Osteocyte (in vitro differentiated cells): ENCODE results near the gene INTS3. TPM values are rescaled to one million over a fixed set of nuclear protein-coding genes. Genes with fewer than 3 reads are reported as not detected.

Experiments used
- DNase-seq: peaks from one replicate; pipeline ENCODE4 v3.0.0; 2021; ENCODE audit warnings: mixed read lengths; ENCODE audit not compliant: unreplicated experiment; ENCODE audit errors: extremely low spot score
- H3K27ac Mint-ChIP-seq: one replicate; pipeline ENCODE4 v1.8.0; 2021; ENCODE audit warnings: mild to moderate bottlenecking, mixed read lengths; ENCODE audit not compliant: unreplicated experiment
- H3K27me3 Mint-ChIP-seq: one replicate; pipeline ENCODE4 v1.8.0; 2021; ENCODE audit warnings: mixed read lengths; ENCODE audit not compliant: unreplicated experiment
- H3K36me3 Mint-ChIP-seq: one replicate; pipeline ENCODE4 v1.8.0; 2021; ENCODE audit warnings: mixed read lengths; ENCODE audit not compliant: unreplicated experiment
- H3K4me1 Mint-ChIP-seq: one replicate; pipeline ENCODE4 v1.8.0; 2021; ENCODE audit warnings: mixed read lengths; ENCODE audit not compliant: unreplicated experiment
- H3K4me3 Mint-ChIP-seq: one replicate; pipeline ENCODE4 v1.8.0; 2021; ENCODE audit warnings: mild to moderate bottlenecking, moderate library complexity, mixed read lengths; ENCODE audit not compliant: unreplicated experiment
- H3K9me3 Mint-ChIP-seq: one replicate; pipeline ENCODE4 v1.8.0; 2021; ENCODE audit warnings: mixed read lengths; ENCODE audit not compliant: unreplicated experiment
- total RNA-seq: library from RNA; stranded (reverse); gene quantifications from 2 replicates; pipeline ENCODE4 v1.2.1, GENCODE V29; 2021
- TF ChIP-seq, protein P1 (sequence below): fragments of 200-600 bp; sonication (generic); IDR thresholded peaks from 2 replicates; pipeline ENCODE4 v1.5.0; 2021; ENCODE audit warnings: antibody characterized with exemption, mild to moderate bottlenecking, moderate library complexity

INTS3 gene
- total RNA-seq, 1 donor from 2014 or later, result 65.9 TPM

DNA sequence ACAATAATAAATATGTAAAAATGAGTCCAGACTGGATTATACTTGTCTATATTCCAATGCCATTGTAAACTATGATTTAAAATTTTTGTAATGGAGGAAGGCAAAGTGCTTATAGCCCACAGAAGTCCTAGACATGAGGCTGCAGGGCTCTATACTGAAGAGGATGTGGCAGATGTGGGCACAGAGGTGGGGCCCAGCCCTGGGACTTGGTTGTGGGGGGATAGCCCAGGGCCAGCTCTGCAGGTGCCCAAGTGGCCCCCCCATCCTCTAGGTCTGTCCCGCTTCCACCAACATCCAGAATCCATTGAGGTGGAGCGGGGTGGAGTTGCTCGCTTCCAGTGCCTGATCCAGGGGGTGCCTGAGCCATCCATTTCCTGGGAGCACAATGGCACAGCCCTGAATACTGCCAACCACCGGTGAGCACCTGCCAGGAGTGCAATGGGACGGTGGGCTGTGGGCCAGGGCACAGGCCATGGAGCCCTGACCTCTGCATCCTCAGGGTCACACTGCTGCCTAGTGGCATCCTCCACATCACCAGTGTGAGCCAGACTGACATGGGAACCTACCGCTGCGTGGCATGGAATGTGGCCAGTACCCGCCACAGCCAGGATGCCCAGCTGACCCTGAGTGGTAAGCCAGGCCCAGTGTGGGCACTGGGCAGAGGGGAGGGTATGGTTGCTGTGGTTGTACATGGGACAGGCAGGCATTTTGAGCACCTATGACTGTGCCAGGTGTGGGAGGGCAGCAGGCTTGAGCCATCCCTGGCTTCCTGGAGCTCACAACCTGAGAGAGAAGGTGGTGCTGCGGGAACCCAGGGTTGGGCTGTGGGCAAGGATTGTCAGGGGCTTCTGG lies 68.3 kb downstream of the INTS3 start:
- Mint-ChIP-seq H3K4me3 (no peak overlapping the region), H3K9me3 (no peaks in the 10 kb centered on the region), H3K27me3 (no peaks in the 10 kb centered on the region), H3K27ac (no peak overlapping the region), H3K4me1 (peaks cover 10% of the 10 kb centered on the region), H3K36me3 (no peaks in the 10 kb centered on the region)
- TF ChIP-seq, protein P1, sequence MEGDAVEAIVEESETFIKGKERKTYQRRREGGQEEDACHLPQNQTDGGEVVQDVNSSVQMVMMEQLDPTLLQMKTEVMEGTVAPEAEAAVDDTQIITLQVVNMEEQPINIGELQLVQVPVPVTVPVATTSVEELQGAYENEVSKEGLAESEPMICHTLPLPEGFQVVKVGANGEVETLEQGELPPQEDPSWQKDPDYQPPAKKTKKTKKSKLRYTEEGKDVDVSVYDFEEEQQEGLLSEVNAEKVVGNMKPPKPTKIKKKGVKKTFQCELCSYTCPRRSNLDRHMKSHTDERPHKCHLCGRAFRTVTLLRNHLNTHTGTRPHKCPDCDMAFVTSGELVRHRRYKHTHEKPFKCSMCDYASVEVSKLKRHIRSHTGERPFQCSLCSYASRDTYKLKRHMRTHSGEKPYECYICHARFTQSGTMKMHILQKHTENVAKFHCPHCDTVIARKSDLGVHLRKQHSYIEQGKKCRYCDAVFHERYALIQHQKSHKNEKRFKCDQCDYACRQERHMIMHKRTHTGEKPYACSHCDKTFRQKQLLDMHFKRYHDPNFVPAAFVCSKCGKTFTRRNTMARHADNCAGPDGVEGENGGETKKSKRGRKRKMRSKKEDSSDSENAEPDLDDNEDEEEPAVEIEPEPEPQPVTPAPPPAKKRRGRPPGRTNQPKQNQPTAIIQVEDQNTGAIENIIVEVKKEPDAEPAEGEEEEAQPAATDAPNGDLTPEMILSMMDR, result no peak
- no peak for DNase-seq

DNA sequence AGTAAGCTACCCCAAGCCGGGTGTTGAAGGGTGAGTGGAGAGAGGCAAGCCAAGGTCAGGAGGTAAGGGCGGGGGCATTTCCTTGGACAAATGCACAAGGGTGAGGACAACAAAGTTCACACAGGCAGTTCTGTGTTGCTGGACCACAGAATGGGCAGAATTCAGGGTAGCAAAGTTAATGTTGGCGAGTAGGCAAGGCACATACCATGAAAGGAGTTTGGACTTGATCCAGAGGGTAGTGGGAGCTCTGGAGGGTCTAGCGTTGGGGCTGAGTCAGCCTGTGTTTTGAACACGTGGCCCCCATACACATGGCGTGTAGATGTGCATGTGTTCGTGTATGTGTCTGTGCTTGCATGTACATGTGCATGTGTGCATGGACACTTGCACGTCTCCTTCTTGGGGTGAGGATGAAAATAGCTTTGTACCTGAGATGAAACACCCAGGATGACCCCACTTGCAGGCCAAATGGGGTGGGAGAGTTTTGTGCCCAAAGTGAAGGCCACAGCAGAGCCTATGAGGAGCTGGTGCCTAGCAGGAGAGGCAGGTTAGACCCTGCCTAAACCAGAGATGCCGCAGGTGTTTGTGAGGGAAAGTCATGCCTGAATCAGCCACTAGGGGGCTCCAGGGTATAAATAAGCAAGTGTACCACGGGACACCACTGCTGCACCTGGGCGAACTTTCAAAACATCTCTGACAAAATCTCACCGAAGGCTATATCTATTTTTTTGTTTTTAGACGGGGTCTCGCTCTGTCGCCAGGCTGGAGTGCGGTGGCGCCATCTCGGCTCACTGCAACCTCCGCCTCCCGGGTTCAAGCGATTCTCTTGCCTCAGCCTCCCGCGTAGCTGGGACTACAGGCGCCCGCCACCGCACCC lies 69.2 kb downstream of the INTS3 start:
- TF ChIP-seq, protein P1, result peak; percentile 88
- no peak for DNase-seq
- Mint-ChIP-seq H3K9me3 (no peaks in the 10 kb centered on the region), H3K27me3 (no peaks in the 10 kb centered on the region), H3K4me1 (peaks cover 3% of the 10 kb centered on the region), H3K27ac (no peak overlapping the region), H3K4me3 (no peak overlapping the region), H3K36me3 (no peaks in the 10 kb centered on the region)

DNA sequence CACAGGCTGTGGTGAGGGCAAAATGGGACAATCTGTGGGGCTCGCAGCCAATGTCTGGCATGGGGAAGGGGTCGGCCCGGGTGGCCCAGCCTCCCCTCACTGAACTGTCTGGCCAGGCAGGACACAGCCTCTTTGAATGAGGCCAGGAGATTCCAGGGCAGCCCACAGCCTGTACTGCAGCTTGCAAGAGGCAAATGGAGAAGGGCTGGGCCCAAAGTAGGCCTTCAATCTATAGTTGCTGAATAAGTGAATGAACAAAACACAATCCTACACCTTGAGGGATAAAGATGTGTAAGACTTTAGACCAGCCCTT lies 70.6 kb downstream of the INTS3 start:
- Mint-ChIP-seq H3K27ac (peak overlapping the region; percentile 3), H3K36me3 (peaks cover 3% of the 10 kb centered on the region), H3K4me1 (peaks cover 5% of the 10 kb centered on the region), H3K4me3 (no peak overlapping the region), H3K27me3 (no peaks in the 10 kb centered on the region), H3K9me3 (no peaks in the 10 kb centered on the region)
- TF ChIP-seq, protein P1, result no peak
- no peak for DNase-seq

DNA sequence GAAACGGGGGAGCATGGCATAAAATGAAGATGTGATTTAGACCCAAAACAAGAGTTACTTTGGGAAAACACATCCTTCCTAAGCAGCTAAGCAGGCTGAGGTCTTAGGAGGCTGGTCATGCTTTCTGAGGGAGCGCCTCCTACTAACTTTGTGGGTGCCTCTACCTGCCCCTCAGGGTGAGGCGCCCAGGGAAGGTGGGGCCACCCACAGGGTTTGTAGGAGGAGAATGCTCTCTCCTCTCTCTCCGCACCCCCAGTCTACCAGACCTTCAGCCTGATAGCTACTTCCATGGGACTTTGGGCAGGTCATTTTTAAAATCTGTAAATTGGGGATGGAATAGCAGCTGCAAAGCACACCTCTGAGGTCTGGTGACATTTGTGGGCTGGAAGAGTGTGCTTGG lies 71.2 kb downstream of the INTS3 start:
- H3K27me3 Mint-ChIP-seq, result no peaks in the 10 kb centered on the region
- peaks cover 8% of the 10 kb centered on the region for H3K4me1 Mint-ChIP-seq
- H3K9me3 Mint-ChIP-seq, result no peaks in the 10 kb centered on the region
- no peak for DNase-seq
- H3K36me3 Mint-ChIP-seq, result peaks cover 8% of the 10 kb centered on the region
- no peak overlapping the region for H3K4me3 Mint-ChIP-seq
- H3K27ac Mint-ChIP-seq, result peak overlapping the region; percentile 3
- TF ChIP-seq, protein P1, result no peak
